HL-60 (cell line): ENCODE measurements around the gene CAMSAP1.
"Not testable (repeated sequence)": the region's sequence is repeated elsewhere in the genome, so short reads cannot be mapped to it uniquely, and the experiment has no call there.

ENCODE experiments used
- DNase-seq, 2 experiments: peaks; one replicate each; pipeline ENCODE4 v3.0.0-alpha.2; 2010 to 2020; ENCODE audit warnings: low read depth in 1 of 2, low spot score in 1 of 2
- H3K27ac ChIP-seq: fragments of 250-450 bp; sonication (Bioruptor Pico); replicated peaks from 2 replicates; pipeline ENCODE4 v1.5.1; 2020; ENCODE audit warnings: mild to moderate bottlenecking, moderate library complexity
- H3K27me3 ChIP-seq: fragments of 250-450 bp; sonication (Bioruptor Pico); 2 replicates; pipeline ENCODE4 v1.5.1; 2021; ENCODE audit warnings: mild to moderate bottlenecking, moderate library complexity; ENCODE audit not compliant: insufficient read depth, poor library complexity, severe bottlenecking
- H3K4me3 ChIP-seq: replicated peaks from 2 replicates; pipeline ENCODE4 v1.5.1; 2011; ENCODE audit warnings: mild to moderate bottlenecking, control low read depth, low read length; ENCODE audit not compliant: insufficient read depth
- CTCF ChIP-seq: IDR thresholded peaks from one replicate; pipeline ENCODE4 v1.5.1; 2011; ENCODE audit warnings: low read length, control low read depth, inconsistent platforms; ENCODE audit not compliant: insufficient read depth
- GABPA ChIP-seq: IDR thresholded peaks from 2 replicates; pipeline ENCODE4 v1.6.1; 2012; ENCODE audit warnings: low read depth
- POLR2AphosphoS5 ChIP-seq: IDR thresholded peaks from 2 replicates; pipeline ENCODE4 v1.6.1; 2012; ENCODE audit warnings: low read depth
- REST ChIP-seq: IDR thresholded peaks from 2 replicates; pipeline ENCODE4 v1.6.1; 2012; ENCODE audit warnings: low read depth; ENCODE audit not compliant: insufficient replicate concordance
- SPI1 ChIP-seq: IDR thresholded peaks from 2 replicates; pipeline ENCODE4 v1.6.1; 2012; ENCODE audit warnings: low read depth, mild to moderate bottlenecking, borderline replicate concordance

Gene CAMSAP1

GRCh38 chr9:135896205-135896604 is 11.1 kb downstream of the CAMSAP1 start:
- Histone ChIP-seq H3K27ac (no peak overlapping the region), H3K27me3 (no peaks in the 10 kb centered on the region), H3K4me3 (no peak overlapping the region)
- no peak for DNase-seq
- TF ChIP-seq REST: no peak
- TF ChIP-seq GABPA: no peak
- TF ChIP-seq SPI1: peak; percentile 65; the same call in 1 of the 2 replicates
- TF ChIP-seq CTCF: no peak

GRCh38 chr9:135895202-135895848 is 12.0 kb downstream of the CAMSAP1 start:
- Histone ChIP-seq H3K27me3 (no peaks in the 10 kb centered on the region), H3K4me3 (no peak overlapping the region), H3K27ac (no peak overlapping the region)
- no peak for DNase-seq
- TF ChIP-seq SPI1 (peak; percentile 5; the same call in 1 of the 2 replicates), POLR2AphosphoS5 (no peak), REST (no peak), GABPA (no peak)

- H3K27me3 ChIP-seq: no peaks in the 10 kb centered on the region
- no peak for DNase-seq
- TF ChIP-seq POLR2AphosphoS5: no peak
- TF ChIP-seq SPI1: no peak
- no peak for TF ChIP-seq GABPA
- no peak for TF ChIP-seq CTCF
- TF ChIP-seq REST: no peak
- H3K4me3 ChIP-seq: no peak overlapping the region
- H3K27ac ChIP-seq: no peak overlapping the region
Measured at GRCh38 chr9:135893104-135893503, 14.2 kb downstream of the CAMSAP1 start.

- not testable (repeated sequence) for H3K4me3 ChIP-seq, H3K27me3 ChIP-seq, DNase-seq, H3K27ac ChIP-seq
Measured at GRCh38 chr9:135892327-135892726, 15.0 kb downstream of the CAMSAP1 start.
